IPS DF 6.9 (cell line): ENCODE measurements around the gene IL11.

Experiments
- DNase-seq: peaks from one replicate; pipeline ENCODE4 v3.0.0-alpha.2; 2013; ENCODE audit warnings: low read depth, low spot score
- H3K27ac ChIP-seq: one replicate; pipeline ENCODE4 v1.5.1; 2013; ENCODE audit warnings: low read length, control low read depth
- H3K27me3 ChIP-seq: 2 replicates; pipeline ENCODE4 v1.6.1; 2013; ENCODE audit warnings: mild to moderate bottlenecking, low read length; ENCODE audit not compliant: control insufficient read depth, insufficient read depth
- H3K36me3 ChIP-seq: 2 replicates; pipeline ENCODE4 v1.6.1; 2013; ENCODE audit warnings: low read length; ENCODE audit not compliant: control insufficient read depth, insufficient read depth
- H3K4me1 ChIP-seq: 2 replicates; pipeline ENCODE4 v1.6.1; 2013; ENCODE audit warnings: low read length; ENCODE audit not compliant: control insufficient read depth, insufficient read depth
- H3K4me3 ChIP-seq: 2 replicates; pipeline ENCODE4 v1.5.1; 2013; ENCODE audit warnings: mild to moderate bottlenecking, low read length
- H3K9me3 ChIP-seq: 2 replicates; pipeline ENCODE4 v1.6.1; 2013; ENCODE audit warnings: low read length, inconsistent platforms; ENCODE audit not compliant: control insufficient read depth, insufficient read depth
- WGBS: extraction: QIAGEN DNeasy Blood & Tissue Kit; methylation state at CpG from one replicate; pipeline ENCODE4 v1.1.7; 2013; ENCODE audit warnings: mixed read lengths, missing lambda C conversion rate; ENCODE audit not compliant: insufficient read length, insufficient coverage; 5-methylcytosine and 5-hydroxymethylcytosine counted together

IL11 gene

GRCh38 chr19:55390461-55390880 lies 20.2 kb upstream of the IL11 start:
- Histone ChIP-seq H3K36me3 (peaks cover 26% of the 10 kb centered on the region), H3K27ac (no peak overlapping the region), H3K9me3 (no peaks in the 10 kb centered on the region), H3K4me3 (no peak overlapping the region), H3K4me1 (peaks cover 11% of the 10 kb centered on the region), H3K27me3 (no peaks in the 10 kb centered on the region)
- whole genome bisulfite sequencing: no CpG with 5 or more reads among the region's 7 CpGs
- DNase-seq: no peak

GRCh38 chr19:55389386-55390317 lies 19.4 kb upstream of the IL11 start:
- H3K27ac ChIP-seq: no peak overlapping the region
- no peaks in the 10 kb centered on the region for H3K27me3 ChIP-seq
- no peak for DNase-seq
- peaks cover 26% of the 10 kb centered on the region for H3K36me3 ChIP-seq
- H3K9me3 ChIP-seq: no peaks in the 10 kb centered on the region
- H3K4me1 ChIP-seq: peaks cover 11% of the 10 kb centered on the region
- WGBS: no CpG with 5 or more reads among the region's 21 CpGs
- no peak overlapping the region for H3K4me3 ChIP-seq

GRCh38 chr19:55387736-55388497 lies 17.7 kb upstream of the IL11 start:
- no peaks in the 10 kb centered on the region for H3K9me3 ChIP-seq
- H3K36me3 ChIP-seq: peaks cover 26% of the 10 kb centered on the region
- no peaks in the 10 kb centered on the region for H3K27me3 ChIP-seq
- H3K27ac ChIP-seq: no peak overlapping the region
- no peak for DNase-seq
- no peak overlapping the region for H3K4me3 ChIP-seq
- peaks cover 11% of the 10 kb centered on the region for H3K4me1 ChIP-seq
- WGBS: no CpG with 5 or more reads among the region's 24 CpGs

GRCh38 chr19:55386493-55386971 lies 16.3 kb upstream of the IL11 start:
- WGBS: no CpG with 5 or more reads among the region's 33 CpGs
- H3K4me3 ChIP-seq: peak overlapping the region; percentile 82
- H3K9me3 ChIP-seq: no peaks in the 10 kb centered on the region
- no peak for DNase-seq
- H3K27ac ChIP-seq: no peak overlapping the region
- H3K27me3 ChIP-seq: no peaks in the 10 kb centered on the region
- peaks cover 9% of the 10 kb centered on the region for H3K4me1 ChIP-seq
- H3K36me3 ChIP-seq: peaks cover 26% of the 10 kb centered on the region

GRCh38 chr19:55385724-55386492 lies 15.6 kb upstream of the IL11 start, which contains the start of gene RPL28:
TSS of gene RPL28 (plus strand) at chr19:55385932. CDS start at chr19:55386358, 426 bp downstream.
- Histone ChIP-seq H3K27me3 (no peaks in the 10 kb centered on the region), H3K4me3 (peak within 1 kb of the TSS; percentile 82), H3K4me1 (peaks cover 9% of the 10 kb centered on the region), H3K9me3 (no peaks in the 10 kb centered on the region), H3K27ac (no peak within 1 kb of the TSS), H3K36me3 (peaks cover 26% of the 10 kb centered on the region)
- peak; percentile 93 for DNase-seq
- no CpG with 5 or more reads among the region's 68 CpGs for WGBS

- Histone ChIP-seq H3K27me3 (no peaks in the 10 kb centered on the region), H3K4me3 (peak overlapping the region; percentile 69; the same call in 1 of the 2 replicates), H3K36me3 (peaks cover 24% of the 10 kb centered on the region), H3K9me3 (no peaks in the 10 kb centered on the region), H3K27ac (no peak overlapping the region), H3K4me1 (peaks cover 6% of the 10 kb centered on the region)
- DNase-seq: peak; percentile 82
- no CpG with 5 or more reads among the region's 34 CpGs for WGBS
Measured at GRCh38 chr19:55384920-55385723, 14.9 kb upstream of the IL11 start.

- no peaks in the 10 kb centered on the region for H3K9me3 ChIP-seq
- no CpG with 5 or more reads among the region's 72 CpGs for WGBS
- H3K4me3 ChIP-seq: peak within 1 kb of the TSS; percentile 69; the same call in 1 of the 2 replicates
- DNase-seq: no peak
- H3K36me3 ChIP-seq: peaks cover 23% of the 10 kb centered on the region
- peaks cover 3% of the 10 kb centered on the region for H3K4me1 ChIP-seq
- H3K27me3 ChIP-seq: no peaks in the 10 kb centered on the region
- no peak within 1 kb of the TSS for H3K27ac ChIP-seq
Measured at GRCh38 chr19:55384131-55384919, 14.1 kb upstream of the IL11 start, which contains the start of gene TMEM238. TSS of gene TMEM238 (minus strand) at chr19:55384292. CDS start at chr19:55384259, 33 bp downstream.

- H3K27ac ChIP-seq: no peak overlapping the region
- no CpG with 5 or more reads among the region's 88 CpGs for WGBS
- no peak for DNase-seq
Measured at GRCh38 chr19:55383279-55384130, 13.2 kb upstream of the IL11 start.

More at GRCh38 chr19:55383279-55384130, 13.2 kb upstream of the IL11 start:
- Histone ChIP-seq H3K36me3 (peaks cover 15% of the 10 kb centered on the region), H3K4me1 (peaks cover 3% of the 10 kb centered on the region), H3K27me3 (no peaks in the 10 kb centered on the region), H3K4me3 (peak overlapping the region; percentile 69; the same call in 1 of the 2 replicates), H3K9me3 (no peaks in the 10 kb centered on the region)
